Neutrophil (primary cell): ENCODE data around the gene CFAP99.

ENCODE experiments used
- H3K27ac ChIP-seq: fragments of 200-600 bp; sonication (generic); 2 replicates; pipeline ENCODE4 v1.5.1; 2016; ENCODE audit warnings: mild to moderate bottlenecking, moderate library complexity
- H3K27me3 ChIP-seq: fragments of 200-600 bp; sonication (generic); 2 replicates; pipeline ENCODE4 v1.6.0; 2016; ENCODE audit warnings: mild to moderate bottlenecking
- H3K36me3 ChIP-seq: fragments of 200-600 bp; sonication (generic); 2 replicates; pipeline ENCODE4 v1.5.1; 2017
- H3K4me1 ChIP-seq, 2 experiments: fragments of 200-600 bp in 1 of 2; sonication (generic) in 1 of 2; 1 replicate in 1 of 2; 2 replicates in 1 of 2; pipeline versions ENCODE4 v1.5.1 to v1.6.1; 2013 to 2016; ENCODE audit warnings: low read depth in 1 of 2, low read length in 1 of 2, mild to moderate bottlenecking in 1 of 2, moderate library complexity in 1 of 2; ENCODE audit not compliant: control insufficient read depth in 1 of 2, insufficient read depth in 1 of 2
- H3K4me3 ChIP-seq, 2 experiments: fragments of 200-600 bp in 1 of 2; sonication (generic) in 1 of 2; 1 replicate in 1 of 2; 2 replicates in 1 of 2; pipeline ENCODE4 v1.5.1; 2013 to 2016; ENCODE audit warnings: low read depth in 1 of 2, low read length in 1 of 2, mild to moderate bottlenecking in 1 of 2, moderate library complexity in 1 of 2
- H3K9me3 ChIP-seq: fragments of 200-600 bp; sonication (generic); 2 replicates; pipeline ENCODE4 v1.5.1; 2016
- TF ChIP-seq, protein P1 (sequence below): fragments of 200-600 bp; sonication (generic); IDR thresholded peaks from 2 replicates; pipeline ENCODE4 v1.5.1; 2016; ENCODE audit warnings: antibody characterized with exemption

CFAP99 gene

DNA sequence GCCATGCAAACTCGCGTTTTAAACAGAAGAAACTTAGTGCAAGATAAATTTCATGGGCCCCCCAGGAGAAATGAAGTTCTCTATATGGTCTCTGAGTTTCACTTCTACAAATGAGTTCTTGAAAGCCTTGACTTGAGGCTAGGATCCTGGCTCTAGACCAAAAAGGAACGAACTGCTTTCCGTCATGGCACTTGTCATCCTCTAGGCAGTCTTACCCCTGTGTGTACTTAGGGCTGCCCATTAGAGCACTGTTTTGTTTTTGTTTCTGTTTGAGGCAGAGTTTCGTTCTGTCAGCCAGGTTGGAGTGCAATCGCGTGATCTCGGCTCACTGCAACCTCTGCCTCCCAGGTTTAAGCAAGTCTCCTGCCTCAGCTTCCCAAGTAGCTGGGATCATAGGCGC, 79.2 kb downstream of the CFAP99 start:
- Histone ChIP-seq H3K27ac (no peak overlapping the region), H3K27me3 (no peaks in the 10 kb centered on the region), H3K4me3 (no peak overlapping the region), H3K4me1 (peaks cover 0 to 2% of the 10 kb centered on the region in 2 experiments), H3K36me3 (peaks cover 72% of the 10 kb centered on the region), H3K9me3 (no peaks in the 10 kb centered on the region)
- TF ChIP-seq, protein P1, sequence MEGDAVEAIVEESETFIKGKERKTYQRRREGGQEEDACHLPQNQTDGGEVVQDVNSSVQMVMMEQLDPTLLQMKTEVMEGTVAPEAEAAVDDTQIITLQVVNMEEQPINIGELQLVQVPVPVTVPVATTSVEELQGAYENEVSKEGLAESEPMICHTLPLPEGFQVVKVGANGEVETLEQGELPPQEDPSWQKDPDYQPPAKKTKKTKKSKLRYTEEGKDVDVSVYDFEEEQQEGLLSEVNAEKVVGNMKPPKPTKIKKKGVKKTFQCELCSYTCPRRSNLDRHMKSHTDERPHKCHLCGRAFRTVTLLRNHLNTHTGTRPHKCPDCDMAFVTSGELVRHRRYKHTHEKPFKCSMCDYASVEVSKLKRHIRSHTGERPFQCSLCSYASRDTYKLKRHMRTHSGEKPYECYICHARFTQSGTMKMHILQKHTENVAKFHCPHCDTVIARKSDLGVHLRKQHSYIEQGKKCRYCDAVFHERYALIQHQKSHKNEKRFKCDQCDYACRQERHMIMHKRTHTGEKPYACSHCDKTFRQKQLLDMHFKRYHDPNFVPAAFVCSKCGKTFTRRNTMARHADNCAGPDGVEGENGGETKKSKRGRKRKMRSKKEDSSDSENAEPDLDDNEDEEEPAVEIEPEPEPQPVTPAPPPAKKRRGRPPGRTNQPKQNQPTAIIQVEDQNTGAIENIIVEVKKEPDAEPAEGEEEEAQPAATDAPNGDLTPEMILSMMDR: no peak

DNA sequence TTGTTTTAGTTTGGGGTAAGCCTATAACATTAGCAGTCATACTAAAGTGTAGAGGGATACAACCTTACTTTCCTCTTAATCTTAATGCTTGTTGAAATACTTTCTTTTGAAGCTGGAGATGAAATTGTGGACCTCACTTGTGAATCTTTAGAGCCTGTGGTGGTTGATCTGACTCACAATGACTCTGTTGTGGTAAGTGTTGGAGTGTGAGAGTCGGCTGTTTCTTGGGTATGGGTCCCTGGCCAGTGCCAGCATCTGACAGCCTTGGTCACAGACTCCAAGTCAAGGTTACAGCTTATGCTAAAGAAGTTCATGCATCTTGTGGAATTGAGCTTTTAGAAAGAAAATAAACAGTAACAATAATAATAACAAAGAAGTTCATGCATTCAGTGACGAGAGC, 81.8 kb downstream of the CFAP99 start:
- TF ChIP-seq, protein P1: no peak
- Histone ChIP-seq H3K27ac (no peak overlapping the region), H3K9me3 (no peaks in the 10 kb centered on the region), H3K36me3 (peaks cover 73% of the 10 kb centered on the region), H3K4me1 (peaks cover 0 to 6% of the 10 kb centered on the region in 2 experiments), H3K27me3 (no peaks in the 10 kb centered on the region), H3K4me3 (no peak overlapping the region)

DNA sequence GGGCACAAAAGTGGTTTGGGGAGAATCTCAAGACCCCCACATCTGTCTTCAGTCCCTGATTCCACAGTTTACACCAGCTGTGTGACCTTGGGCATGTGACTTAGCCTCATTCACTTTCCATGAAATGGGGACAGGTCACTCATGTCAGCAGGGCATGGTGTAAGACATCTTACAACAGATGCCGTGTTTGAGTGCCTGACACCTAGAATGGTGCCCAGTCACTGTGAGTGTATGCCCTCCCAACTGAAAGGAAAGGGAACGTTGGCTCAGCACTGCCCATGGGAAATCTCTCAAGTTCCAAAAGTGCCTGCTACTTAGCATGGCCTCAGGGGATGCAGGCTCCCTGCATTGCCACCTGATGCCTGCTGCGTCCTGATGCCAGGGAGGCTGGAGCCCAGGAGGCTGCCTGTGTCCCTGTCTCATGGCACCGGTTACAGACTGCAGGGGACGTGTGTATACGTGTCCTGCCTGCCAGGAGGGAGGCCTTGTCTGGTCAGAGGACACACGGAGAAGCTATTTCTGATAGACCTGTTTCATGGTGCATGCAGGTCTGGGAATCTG, 82.4 kb downstream of the CFAP99 start:
- TF ChIP-seq, protein P1: no peak
- no peaks in the 10 kb centered on the region for H3K9me3 ChIP-seq
- H3K4me3 ChIP-seq: no peak overlapping the region
- peaks cover 0 to 6% of the 10 kb centered on the region in 2 experiments for H3K4me1 ChIP-seq
- H3K27me3 ChIP-seq: no peaks in the 10 kb centered on the region
- H3K27ac ChIP-seq: no peak overlapping the region
- H3K36me3 ChIP-seq: peaks cover 70% of the 10 kb centered on the region

DNA sequence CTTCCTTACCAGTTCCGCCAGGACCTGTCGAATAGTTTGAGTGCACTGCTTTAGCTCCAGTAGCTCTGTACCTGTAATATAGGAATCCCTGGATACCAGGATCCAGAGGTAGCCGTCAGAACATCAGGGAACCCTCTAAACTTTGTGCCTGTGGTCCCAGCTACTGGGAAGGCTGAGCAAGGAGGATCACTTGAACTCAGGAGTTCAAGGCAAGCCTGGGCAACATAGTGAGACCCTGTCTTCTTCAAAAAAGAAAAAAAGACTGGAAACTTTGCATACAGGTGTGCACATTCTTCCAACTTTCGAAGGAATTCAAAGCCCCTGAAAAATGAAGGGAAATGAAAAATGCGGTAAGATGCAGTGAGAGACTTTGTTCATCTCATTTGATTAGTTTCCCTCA, 85.1 kb downstream of the CFAP99 start:
- Histone ChIP-seq H3K36me3 (peaks cover 59% of the 10 kb centered on the region), H3K27me3 (no peaks in the 10 kb centered on the region), H3K4me3 (no peak overlapping the region), H3K4me1 (peaks cover 0 to 6% of the 10 kb centered on the region in 2 experiments), H3K9me3 (no peaks in the 10 kb centered on the region), H3K27ac (peak overlapping the region; percentile 67)
- TF ChIP-seq, protein P1: no peak

DNA sequence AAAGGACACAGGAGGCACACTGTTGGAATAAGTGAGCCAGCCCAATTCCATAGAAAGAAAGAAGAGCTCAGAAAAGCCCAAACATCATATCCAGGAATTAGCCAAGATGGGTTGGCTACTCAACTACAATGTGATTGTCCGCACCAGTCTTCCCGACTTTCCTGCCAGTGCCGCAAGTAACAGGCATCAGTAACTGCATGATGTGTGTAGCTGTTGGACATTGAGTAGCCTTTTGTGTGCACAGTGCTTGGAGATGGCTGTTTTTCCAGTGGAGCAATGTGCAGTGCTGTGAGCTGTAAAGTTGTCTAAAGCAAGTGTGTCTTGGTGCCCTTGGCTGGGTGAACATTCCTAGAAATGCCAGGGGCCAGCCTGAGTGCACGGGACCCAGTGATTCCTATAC, 88.5 kb downstream of the CFAP99 start:
- Histone ChIP-seq H3K4me1 (peaks cover 0 to 6% of the 10 kb centered on the region in 2 experiments), H3K36me3 (peaks cover 57% of the 10 kb centered on the region), H3K27me3 (no peaks in the 10 kb centered on the region), H3K4me3 (no peak overlapping the region), H3K9me3 (no peaks in the 10 kb centered on the region), H3K27ac (no peak overlapping the region)
- TF ChIP-seq, protein P1: no peak

DNA sequence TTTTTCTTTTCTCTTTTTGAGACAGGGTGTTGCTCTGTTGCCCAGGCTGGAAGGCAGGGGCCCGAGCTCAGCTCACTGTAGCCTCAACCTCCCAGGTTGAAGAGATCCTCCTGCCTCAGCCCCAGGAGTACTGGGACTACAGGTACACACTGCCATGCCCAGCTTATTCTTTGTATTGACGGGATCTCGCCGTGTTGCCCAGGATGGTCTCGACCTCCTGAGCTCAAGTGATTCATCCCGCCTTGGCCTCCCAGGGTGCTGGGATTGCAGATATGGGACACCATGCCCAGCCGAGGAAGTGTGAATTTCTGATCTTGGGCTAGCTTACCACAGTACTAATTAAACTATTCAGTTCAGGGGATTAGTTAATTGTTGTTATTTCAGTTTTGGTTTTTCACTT, 89.1 kb downstream of the CFAP99 start:
- H3K4me1 ChIP-seq: peaks cover 0 to 4% of the 10 kb centered on the region in 2 experiments
- TF ChIP-seq, protein P1: no peak
- no peak overlapping the region for H3K27ac ChIP-seq
- H3K36me3 ChIP-seq: peaks cover 61% of the 10 kb centered on the region
- H3K9me3 ChIP-seq: no peaks in the 10 kb centered on the region
- H3K27me3 ChIP-seq: no peaks in the 10 kb centered on the region
- H3K4me3 ChIP-seq: no peak overlapping the region
